Smooth muscle cell (in vitro differentiated cells): ENCODE measurements around the gene PTGDR2. TPM values are rescaled to one million over a fixed set of nuclear protein-coding genes. Genes with fewer than 3 reads are reported as not detected.

ENCODE experiments used
- DNase-seq: peaks from one replicate; lab custom pipeline; 2025; ENCODE audit not compliant: unreplicated experiment; lab: John Stamatoyannopoulos, UW
- H2AFZ ChIP-seq: fragments of 200-600 bp; sonication (generic); 2 replicates; pipeline ENCODE4 v1.6.0; 2016; ENCODE audit warnings: antibody characterized with exemption, low read depth, mild to moderate bottlenecking
- H3F3A ChIP-seq: fragments of 200-600 bp; sonication (generic); 2 replicates; pipeline ENCODE4 v1.6.0; 2017; ENCODE audit warnings: antibody characterized with exemption, low read depth
- H3K27ac ChIP-seq: fragments of 200-600 bp; sonication (generic); 2 replicates; pipeline ENCODE4 v1.5.1; 2016; ENCODE audit warnings: low read depth, mild to moderate bottlenecking
- H3K27me3 ChIP-seq: fragments of 200-600 bp; sonication (generic); 2 replicates; pipeline ENCODE4 v1.6.1; 2016; ENCODE audit warnings: low read depth, mild to moderate bottlenecking
- H3K36me3 ChIP-seq: fragments of 200-600 bp; sonication (generic); 2 replicates; pipeline ENCODE4 v1.5.1; 2016; ENCODE audit warnings: low read depth
- H3K4me1 ChIP-seq: fragments of 200-600 bp; sonication (generic); 2 replicates; pipeline ENCODE4 v1.5.1; 2016; ENCODE audit warnings: low read depth
- H3K4me2 ChIP-seq: fragments of 200-600 bp; sonication (generic); 2 replicates; pipeline ENCODE4 v1.6.0; 2016; ENCODE audit warnings: mild to moderate bottlenecking
- H3K4me3 ChIP-seq: fragments of 200-600 bp; sonication (generic); 2 replicates; pipeline ENCODE4 v1.5.1; 2016; ENCODE audit warnings: mild to moderate bottlenecking
- H3K79me2 ChIP-seq: fragments of 200-600 bp; sonication (generic); 2 replicates; pipeline ENCODE4 v1.6.0; 2016; ENCODE audit warnings: low read depth, mild to moderate bottlenecking
- H3K9ac ChIP-seq: fragments of 200-600 bp; sonication (generic); 2 replicates; pipeline ENCODE4 v1.6.0; 2016; ENCODE audit warnings: low read depth
- H3K9me3 ChIP-seq: fragments of 200-600 bp; sonication (generic); replicated peaks from 2 replicates; pipeline ENCODE4 v1.5.1; 2016; ENCODE audit warnings: low read depth
- H4K20me1 ChIP-seq: fragments of 200-600 bp; sonication (generic); 2 replicates; pipeline ENCODE4 v1.6.0; 2016; ENCODE audit warnings: low read depth
- CTCF ChIP-seq: fragments of 200-600 bp; sonication (generic); IDR thresholded peaks from 2 replicates; pipeline ENCODE4 v1.5.1; 2017; ENCODE audit warnings: borderline replicate concordance, mild to moderate bottlenecking, antibody characterized with exemption; ENCODE audit not compliant: insufficient read depth, poor library complexity, severe bottlenecking
- WGBS: methylation state at CpG from one replicate; pipeline ENCODE4 v1.1.7; 2016; ENCODE audit warnings: low lambda C conversion rate; 5-methylcytosine and 5-hydroxymethylcytosine counted together
- polyA plus RNA-seq: library from polyadenylated mRNA; unstranded; fragments of >200 nt; fragmentation: Nextera tagmentation; extraction: Ambion mirVana; gene quantifications from 2 replicates; pipeline ENCODE4 v1.2.1, GENCODE V29; 2016
- total RNA-seq: library from RNA; depleted of rRNA; stranded (reverse); fragments of >200 nt; gene quantifications from 2 replicates; pipeline ENCODE4 v1.2.3, GENCODE V29; 2014

Gene PTGDR2
- total RNA-seq (0.04 TPM in 1 of 2 replicates, not detected in the other), polyA plus RNA-seq (0.08 and 0.45 TPM in 2 replicates)

DNA sequence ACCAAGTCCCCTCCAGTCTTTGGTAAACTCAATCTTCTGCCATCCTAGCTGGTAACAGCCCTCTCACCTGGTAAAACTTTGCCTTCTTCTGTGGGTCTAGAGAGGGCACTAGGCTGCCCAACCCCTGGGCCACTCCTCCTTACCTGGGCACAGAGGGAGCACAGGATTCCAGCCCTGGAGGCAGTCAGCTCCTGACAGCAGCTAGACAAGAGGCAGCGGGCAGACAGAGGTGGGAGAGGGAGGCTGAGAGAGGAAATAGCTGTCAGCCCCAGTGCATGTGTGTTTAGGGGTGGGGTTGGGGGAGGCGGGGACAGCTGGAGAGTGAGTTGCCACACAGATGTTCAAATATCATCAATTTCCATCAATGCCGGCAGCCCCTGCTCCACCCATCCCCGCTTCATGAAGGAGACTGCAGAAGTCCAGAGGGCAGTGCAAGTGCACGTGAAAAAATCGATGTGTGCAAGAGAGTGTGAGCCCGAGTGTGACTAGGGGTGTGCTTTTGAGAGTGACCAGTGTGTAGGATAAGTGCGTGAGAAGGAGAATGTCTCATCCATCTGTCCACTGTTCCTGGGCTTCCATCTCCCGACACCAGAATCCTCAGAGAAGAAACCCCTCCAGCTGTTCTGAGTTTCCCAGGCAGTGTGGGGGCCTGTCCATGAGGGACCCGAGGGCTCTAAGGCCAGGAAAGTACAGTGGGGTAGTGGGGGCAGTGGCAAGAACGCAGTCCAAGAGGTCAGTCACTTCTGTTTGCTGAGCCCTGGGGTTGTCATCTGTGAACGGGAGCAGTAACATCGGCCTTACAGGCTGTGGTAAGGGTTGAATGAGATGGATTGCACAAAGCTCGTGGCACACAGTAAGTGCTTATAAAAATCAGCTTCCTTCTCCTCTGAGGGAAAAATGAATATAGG, at the start of gene PTGDR2:
PTGDR2 (minus strand) TSS at position 225 of the 908 bp plus-strand sequence. CDS start 2,228 bp downstream, outside the sequence.
- H3K27ac ChIP-seq = no peak within 1 kb of the TSS
- no peaks in the 10 kb centered on the region for H3K36me3 ChIP-seq
- DNase-seq = no peak
- H3F3A ChIP-seq = no peaks in the 10 kb centered on the region
- no peaks in the 10 kb centered on the region for H3K79me2 ChIP-seq
- no peak within 1 kb of the TSS for H2AFZ ChIP-seq
- no peaks in the 10 kb centered on the region for H3K4me1 ChIP-seq
- no peak for TF ChIP-seq CTCF
- 88% methylated on average over 14 of the region's 14 CpGs for WGBS
- no peak within 1 kb of the TSS for H3K4me3 ChIP-seq
- no peaks in the 10 kb centered on the region for H4K20me1 ChIP-seq
- H3K9me3 ChIP-seq = no peaks in the 10 kb centered on the region
- no peak within 1 kb of the TSS for H3K4me2 ChIP-seq
- no peak within 1 kb of the TSS for H3K9ac ChIP-seq
- peaks cover 5% of the 10 kb centered on the region for H3K27me3 ChIP-seq

DNA sequence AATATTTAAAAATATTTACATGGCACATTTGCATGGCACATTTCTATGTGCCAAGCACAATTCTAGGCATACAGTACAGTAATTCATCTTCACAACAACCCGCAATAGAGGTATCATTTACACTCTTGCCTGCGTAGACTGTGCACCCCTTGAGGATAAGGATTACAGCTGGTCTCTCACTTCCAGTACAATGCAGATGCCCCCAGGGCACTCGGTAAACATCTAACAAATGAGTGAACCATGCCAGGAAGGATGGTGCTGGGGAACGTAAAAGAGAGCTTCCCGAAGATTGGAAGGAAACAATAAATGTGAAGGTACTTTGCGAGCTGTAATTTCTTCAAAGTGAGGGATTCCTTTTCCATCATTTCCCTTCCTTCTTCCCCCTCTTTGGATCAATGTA, 49.3 kb upstream of the PTGDR2 start:
- no peak overlapping the region for H2AFZ ChIP-seq
- H3K9me3 ChIP-seq = no peaks in the 10 kb centered on the region
- peak overlapping the region; percentile 89 for H3K4me2 ChIP-seq
- H3K27me3 ChIP-seq = no peaks in the 10 kb centered on the region
- peak overlapping the region; percentile 76 for H3K4me3 ChIP-seq
- peaks cover 5% of the 10 kb centered on the region for H3F3A ChIP-seq
- H3K36me3 ChIP-seq = no peaks in the 10 kb centered on the region
- peaks cover 25% of the 10 kb centered on the region for H3K79me2 ChIP-seq
- DNase-seq = no peak
- peak overlapping the region; percentile 85 for H3K27ac ChIP-seq
- peak overlapping the region; percentile 87 for H3K9ac ChIP-seq
- no peak for TF ChIP-seq CTCF
- peaks cover 6% of the 10 kb centered on the region for H3K4me1 ChIP-seq
- H4K20me1 ChIP-seq = peaks cover 33% of the 10 kb centered on the region
- WGBS = 70% methylated on average over 6 of the region's 6 CpGs

- Histone ChIP-seq H3K27ac (no peak overlapping the region), H3K4me1 (peaks cover 6% of the 10 kb centered on the region), H3K9me3 (no peaks in the 10 kb centered on the region), H4K20me1 (peaks cover 37% of the 10 kb centered on the region), H3F3A (peaks cover 8% of the 10 kb centered on the region), H3K36me3 (peaks cover 7% of the 10 kb centered on the region), H3K79me2 (peaks cover 25% of the 10 kb centered on the region), H3K9ac (no peak overlapping the region), H3K4me2 (no peak overlapping the region), H3K27me3 (no peaks in the 10 kb centered on the region), H2AFZ (no peak overlapping the region), H3K4me3 (no peak overlapping the region)
- TF ChIP-seq CTCF = no peak
- WGBS = 98% methylated on average over 11 of the region's 11 CpGs
- DNase-seq = no peak
Observed at GRCh38 chr11:60902625-60903024, 46.9 kb upstream of the PTGDR2 start.
